Posterior cingulate gyrus (tissue), 11 donors: ENCODE data around the gene HOXB7.

Source experiments
- DNase-seq, 10 donors: peaks; one replicate each; pipeline versions ENCODE4 v3.0.0 to v3.0.0-alpha.2; 2020 to 2021; ENCODE audit warnings: mixed read lengths in 3 of 10
- intact Hi-C: fragments of 100-400 bp; cut with DNase I; formaldehyde crosslinking; loops from one replicate; pipeline ENCODE4 v1.15.1; 2023

HOXB7 gene

DNA sequence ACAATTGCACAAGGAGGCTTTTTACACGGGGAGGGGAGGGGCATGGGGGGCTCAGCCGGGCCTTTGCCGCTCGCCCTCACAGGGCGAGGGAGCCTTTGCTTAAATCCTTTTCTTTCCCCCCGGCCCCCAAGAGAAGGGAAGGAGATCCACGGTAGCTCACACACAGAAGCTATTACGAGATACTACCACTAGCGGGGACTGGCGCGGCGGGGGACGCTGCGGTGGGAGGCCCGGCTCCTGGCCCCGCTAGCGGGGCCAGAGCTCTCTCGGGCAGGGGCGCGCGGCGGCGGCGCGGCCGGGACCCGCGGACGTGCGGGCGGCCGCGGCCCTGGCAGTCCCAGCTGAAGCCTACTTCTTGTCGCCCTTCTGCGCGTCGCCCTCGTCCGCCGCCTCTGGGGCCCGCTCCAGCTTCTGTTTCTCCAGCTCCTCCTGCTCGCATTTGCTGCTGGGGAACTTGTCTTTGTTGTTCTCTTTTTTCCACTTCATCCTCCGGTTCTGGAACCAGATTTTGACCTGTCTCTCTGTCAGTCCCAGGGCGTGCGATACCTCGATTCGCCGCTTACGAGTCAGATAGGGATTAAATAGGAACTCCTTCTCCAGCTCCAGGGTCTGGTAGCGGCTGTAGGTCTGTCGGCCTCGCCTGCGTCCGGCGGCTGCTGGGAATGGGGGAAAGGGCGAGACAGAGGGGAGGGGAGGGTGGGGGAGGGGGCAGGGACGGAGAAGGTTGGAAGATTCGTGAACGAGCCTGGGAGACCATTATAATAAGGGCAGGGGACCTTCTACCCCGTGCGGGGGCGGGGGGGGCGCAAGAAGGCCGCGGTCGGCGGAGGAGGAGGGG, 2.3 kb upstream of the HOXB7 start:
- peak in 1 of 10 donors; percentile 69 for DNase-seq
- intact Hi-C loops, result loop anchor here (10.0 kb wide), 1 partner anchor 382 kb away; the partner anchor contains the start of gene IGF2BP1

DNA sequence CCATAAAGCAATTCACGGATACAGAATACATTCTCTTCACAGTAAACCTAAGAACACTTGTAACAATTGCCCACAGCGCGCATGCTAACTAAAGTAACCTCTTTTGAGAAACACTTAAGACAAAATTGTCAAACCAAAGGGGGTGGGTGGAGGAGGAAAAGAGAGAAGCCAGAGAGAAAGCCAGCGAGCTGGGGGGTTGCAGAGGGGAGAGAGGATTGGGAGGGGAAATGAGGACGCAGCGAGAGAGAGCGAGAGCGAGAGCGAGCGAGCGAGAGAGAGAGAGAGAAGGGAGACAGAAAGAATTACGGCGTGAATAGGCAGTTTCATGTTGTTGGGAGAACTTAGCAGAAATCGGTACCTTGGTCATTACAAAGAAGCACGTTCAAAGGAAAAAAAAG, 1.6 kb upstream of the HOXB7 start:
- no peak for DNase-seq
- intact Hi-C loops, result loop anchor here (10.0 kb wide), 1 partner anchor 382 kb away; the partner anchor contains the start of gene IGF2BP1

GRCh38 chr17:48611681-48612455, 1.1 kb upstream of the HOXB7 start:
- intact Hi-C loops, result loop anchor here (10.0 kb wide), 1 partner anchor 383 kb away; the partner anchor contains the start of gene IGF2BP1
- DNase-seq, result peak in 1 of 10 donors; percentile 32

DNA sequence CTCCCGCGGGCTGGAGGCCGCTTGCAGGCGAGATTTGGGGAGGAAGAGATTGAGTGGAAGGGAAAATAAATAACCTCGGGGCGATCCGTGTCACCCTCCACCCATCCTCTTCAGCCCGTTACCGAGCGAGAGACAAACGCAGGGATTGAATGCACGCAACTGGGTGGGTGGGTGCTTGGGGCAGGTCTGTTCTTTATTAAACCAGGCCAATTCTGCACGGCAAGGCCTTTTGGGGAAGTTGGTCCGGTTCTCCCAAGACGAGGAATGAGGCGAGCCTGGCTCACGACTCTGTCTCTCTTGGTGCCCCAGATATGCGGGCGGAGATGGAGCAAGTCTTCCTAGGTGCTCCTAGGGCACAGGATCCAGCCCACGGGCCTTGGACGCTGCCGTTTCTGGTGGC, 396 bp upstream of the HOXB7 start:
- intact Hi-C loops, result loop anchor here (10.0 kb wide), 1 partner anchor 384 kb away; the partner anchor contains the start of gene IGF2BP1
- no peak for DNase-seq

DNA sequence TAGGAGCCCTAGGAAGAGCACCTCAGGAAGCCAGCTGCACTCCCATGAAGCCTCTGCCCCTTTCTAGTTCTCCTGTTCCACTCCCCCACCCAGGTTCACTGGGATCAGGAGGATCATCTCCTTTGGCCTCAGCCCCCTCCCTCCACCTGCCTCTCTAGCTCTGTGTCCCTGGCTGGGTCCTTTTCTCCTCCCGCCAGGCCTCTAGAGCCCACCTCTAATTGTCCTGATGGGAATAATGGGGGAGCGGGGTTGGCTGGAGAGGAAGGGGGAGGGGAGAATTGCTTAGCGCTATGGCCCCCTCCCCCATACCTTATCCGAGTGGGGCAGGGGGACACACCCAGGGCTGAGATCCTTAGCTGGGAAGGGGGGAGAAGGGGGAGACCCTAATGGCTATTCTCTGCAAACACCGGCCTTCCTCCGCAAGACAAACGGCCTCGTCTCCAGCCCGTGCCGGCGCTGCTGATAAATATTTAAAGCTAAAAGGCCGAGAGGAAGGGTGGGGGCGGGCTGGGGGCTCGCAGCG, 997 bp downstream of the HOXB7 start:
- DNase-seq, result no peak
- intact Hi-C loops, result loop anchor here (10.0 kb wide), 1 partner anchor 385 kb away; the partner anchor contains the start of gene IGF2BP1

GRCh38 chr17:48609033-48609432, 1.8 kb downstream of the HOXB7 start:
- intact Hi-C loops, result no loop called here
- DNase-seq, result no peak

- intact Hi-C loops, result no loop called here
- no peak for DNase-seq
These were observed 2.4 kb downstream of the HOXB7 start for GRCh38 chr17:48608494-48608834.

DNA sequence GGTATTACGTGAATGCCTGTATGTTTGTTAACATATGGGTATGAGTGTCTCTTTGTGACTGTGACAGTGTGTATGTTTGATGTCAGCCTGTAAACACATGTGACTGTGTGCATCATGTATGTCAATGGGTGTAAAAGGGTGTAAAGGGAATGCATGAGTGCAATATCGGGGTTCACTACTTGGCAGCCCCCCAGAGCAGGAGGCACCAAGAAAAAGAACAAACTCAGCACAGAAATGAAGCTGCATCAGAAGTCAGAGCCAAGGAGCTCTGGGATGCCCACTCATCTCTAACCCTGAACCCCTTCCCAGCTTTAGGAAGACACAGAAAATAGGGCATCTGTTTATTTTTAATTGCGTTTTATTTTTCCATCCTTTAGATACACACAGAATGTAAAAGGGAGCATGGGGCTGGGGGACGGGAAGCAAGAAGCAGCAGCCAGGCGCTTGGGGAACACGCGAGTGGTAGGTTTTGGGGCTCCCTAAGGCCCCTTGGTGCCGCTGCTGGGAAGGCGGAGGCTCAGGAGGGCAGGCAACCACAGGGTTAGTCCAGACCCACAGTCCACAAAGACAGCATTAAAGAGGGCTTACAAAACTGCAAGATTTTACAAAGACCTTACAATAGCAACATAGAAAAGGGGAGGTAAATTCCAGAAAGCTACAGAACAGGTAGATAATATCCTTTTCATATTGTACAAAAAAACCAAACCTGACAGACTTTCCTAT, 3.8 kb downstream of the HOXB7 start:
- intact Hi-C loops, result no loop called here
- peak in 1 of 10 donors; percentile 49 for DNase-seq

- intact Hi-C loops, result no loop called here
- peak in 1 of 10 donors; percentile 73 for DNase-seq
These were observed 4.6 kb downstream of the HOXB7 start for GRCh38 chr17:48605991-48606891.

DNA sequence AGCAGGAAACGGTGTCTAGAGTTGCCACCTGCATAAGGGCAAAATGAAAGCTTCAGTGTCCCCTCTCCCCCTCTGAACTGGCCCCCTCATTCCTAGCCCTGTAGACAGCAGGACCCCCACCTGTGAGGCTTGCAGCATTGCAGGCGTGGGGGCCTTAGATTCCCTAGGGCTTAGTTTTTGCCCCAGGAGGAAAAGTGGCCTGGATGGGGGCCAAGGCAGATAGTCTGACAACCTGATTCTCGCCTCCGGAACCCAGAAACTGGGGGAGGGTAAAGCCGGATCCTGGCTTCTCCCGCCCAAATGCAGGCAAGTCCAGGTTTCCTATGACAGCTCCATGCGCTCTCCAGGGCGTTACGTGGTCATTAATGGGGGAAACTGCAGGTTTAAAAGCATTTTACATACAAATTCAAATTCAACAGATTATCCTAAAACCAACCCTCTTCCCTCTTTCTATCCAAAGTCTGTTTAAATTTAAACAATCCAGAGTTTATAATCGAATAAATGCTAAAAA, 5.4 kb downstream of the HOXB7 start:
- no peak for DNase-seq
- intact Hi-C loops, result no loop called here

DNA sequence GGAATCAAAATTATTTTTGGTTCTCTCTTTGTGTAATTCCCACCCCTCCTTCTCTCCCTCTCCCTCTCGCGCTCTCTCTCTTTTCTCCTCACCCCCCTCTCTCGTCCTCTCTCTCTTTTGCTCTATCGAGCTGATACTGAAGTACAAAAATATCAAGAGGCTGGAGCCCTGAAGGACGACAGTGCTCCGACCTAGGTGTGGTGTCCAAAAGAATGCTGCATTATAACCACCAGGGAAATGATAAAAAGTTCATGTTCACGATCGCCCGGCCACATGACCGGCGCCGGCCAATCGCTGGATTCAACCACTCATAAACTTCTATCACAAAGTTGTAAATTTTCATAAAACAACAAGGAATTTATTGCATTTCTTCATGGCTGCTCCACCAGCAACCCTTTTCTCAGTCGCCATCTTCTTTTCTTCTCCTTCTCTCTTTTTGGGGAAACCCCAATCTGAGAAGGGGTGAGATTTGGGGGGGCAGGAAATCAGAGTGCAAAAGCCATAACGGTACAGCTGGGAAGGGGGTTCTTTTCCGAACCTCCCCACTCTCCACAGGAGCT, 6.0 kb downstream of the HOXB7 start, which contains the start of gene HOXB6:
HOXB6 (minus strand) TSS at position 217 of the 560 bp plus-strand sequence. CDS start 6,836 bp downstream, outside the sequence.
- intact Hi-C loops, result no loop called here
- DNase-seq, result no peak

GRCh38 chr17:48603959-48604769, 6.7 kb downstream of the HOXB7 start:
- no peak for DNase-seq
- intact Hi-C loops, result no loop called here

DNA sequence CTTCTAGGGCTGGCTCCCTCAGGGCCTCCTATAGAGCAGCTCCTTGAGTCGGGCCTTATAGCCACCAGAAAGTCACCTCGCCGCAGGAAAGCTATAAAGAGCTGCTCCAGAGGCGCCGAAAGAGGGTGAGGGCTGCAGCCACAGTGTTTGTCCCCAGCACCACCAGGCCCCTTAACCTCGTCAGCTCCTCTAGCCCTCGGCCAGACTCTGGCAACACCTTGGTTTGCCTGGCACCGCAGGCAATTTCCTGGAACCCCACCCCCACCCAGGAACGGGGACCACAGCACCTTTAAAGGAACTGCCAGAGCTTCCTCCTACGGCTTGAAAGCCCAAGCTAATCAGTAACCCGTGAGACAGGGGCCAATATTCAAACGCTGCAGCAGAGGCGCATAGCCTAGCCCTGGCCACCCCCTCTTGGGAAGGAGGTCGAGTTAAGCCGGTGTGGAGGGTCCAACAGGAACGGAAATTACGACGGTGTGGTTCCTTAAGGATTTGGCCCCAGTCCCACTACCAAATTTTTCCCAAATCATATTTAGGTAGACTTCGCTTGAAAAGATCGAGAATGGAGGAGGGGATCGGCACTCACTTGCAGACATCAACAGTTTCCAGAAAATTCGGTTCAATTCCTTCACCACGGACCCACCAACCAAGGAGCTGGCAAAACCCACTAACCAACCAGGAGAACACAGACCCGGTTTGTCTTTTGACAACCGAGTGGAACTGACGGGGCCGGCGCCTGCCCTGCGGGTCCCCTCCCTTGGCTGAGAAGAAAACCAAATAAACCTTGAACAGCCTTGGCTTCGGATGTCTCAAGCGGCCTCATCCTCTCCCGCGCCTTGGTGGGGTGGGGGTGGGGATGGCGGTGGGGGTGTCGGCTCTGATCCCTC, 9.0 kb downstream of the HOXB7 start:
- DNase-seq, result peak in 1 of 10 donors; percentile 30
- intact Hi-C loops, result no loop called here

DNA sequence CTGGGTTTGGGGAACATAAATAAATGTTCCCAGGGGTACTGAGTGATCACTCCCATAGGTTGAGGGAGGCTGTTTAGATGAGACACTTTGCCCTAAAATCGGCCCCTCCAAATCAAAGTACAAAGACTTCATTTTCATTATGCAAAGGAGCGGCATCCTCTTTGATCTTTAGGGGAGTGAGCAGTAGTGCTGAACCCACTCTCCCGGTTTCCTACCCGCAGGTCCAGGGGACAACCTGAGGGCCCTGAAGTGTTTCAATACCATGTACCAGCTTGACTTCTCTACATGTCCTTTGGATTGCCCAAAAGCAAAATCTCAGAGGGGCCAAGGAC, 9.6 kb downstream of the HOXB7 start:
- intact Hi-C loops, result no loop called here
- DNase-seq, result no peak

GRCh38 chr17:48600244-48601098, 10.3 kb downstream of the HOXB7 start:
- intact Hi-C loops, result no loop called here
- DNase-seq, result no peak

- no peak for DNase-seq
- intact Hi-C loops, result no loop called here
These were observed 11.5 kb downstream of the HOXB7 start for GRCh38 chr17:48599354-48599753.
